ENCODE measurements around the gene FHDC1.
"Not testable (repeated sequence)": the region's sequence is repeated elsewhere in the genome, so short reads cannot be mapped to it uniquely, and the experiment has no call there.

FHDC1 gene, protein sequence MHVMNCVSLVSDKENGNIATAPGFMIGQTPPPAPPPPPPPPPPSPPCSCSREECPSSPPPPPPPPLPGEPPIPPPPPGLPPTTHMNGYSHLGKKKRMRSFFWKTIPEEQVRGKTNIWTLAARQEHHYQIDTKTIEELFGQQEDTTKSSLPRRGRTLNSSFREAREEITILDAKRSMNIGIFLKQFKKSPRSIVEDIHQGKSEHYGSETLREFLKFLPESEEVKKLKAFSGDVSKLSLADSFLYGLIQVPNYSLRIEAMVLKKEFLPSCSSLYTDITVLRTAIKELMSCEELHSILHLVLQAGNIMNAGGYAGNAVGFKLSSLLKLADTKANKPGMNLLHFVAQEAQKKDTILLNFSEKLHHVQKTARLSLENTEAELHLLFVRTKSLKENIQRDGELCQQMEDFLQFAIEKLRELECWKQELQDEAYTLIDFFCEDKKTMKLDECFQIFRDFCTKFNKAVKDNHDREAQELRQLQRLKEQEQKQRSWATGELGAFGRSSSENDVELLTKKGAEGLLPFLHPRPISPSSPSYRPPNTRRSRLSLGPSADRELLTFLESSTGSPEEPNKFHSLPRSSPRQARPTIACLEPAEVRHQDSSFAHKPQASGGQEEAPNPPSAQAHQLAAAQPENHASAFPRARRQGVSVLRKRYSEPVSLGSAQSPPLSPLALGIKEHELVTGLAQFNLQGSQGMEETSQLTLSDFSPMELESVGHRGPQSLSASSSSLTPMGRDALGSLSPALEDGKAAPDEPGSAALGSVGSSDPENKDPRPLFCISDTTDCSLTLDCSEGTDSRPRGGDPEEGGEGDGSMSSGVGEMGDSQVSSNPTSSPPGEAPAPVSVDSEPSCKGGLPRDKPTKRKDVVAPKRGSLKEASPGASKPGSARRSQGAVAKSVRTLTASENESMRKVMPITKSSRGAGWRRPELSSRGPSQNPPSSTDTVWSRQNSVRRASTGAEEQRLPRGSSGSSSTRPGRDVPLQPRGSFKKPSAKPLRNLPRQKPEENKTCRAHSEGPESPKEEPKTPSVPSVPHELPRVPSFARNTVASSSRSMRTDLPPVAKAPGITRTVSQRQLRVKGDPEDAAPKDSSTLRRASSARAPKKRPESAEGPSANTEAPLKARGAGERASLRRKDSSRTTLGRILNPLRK

DNA sequence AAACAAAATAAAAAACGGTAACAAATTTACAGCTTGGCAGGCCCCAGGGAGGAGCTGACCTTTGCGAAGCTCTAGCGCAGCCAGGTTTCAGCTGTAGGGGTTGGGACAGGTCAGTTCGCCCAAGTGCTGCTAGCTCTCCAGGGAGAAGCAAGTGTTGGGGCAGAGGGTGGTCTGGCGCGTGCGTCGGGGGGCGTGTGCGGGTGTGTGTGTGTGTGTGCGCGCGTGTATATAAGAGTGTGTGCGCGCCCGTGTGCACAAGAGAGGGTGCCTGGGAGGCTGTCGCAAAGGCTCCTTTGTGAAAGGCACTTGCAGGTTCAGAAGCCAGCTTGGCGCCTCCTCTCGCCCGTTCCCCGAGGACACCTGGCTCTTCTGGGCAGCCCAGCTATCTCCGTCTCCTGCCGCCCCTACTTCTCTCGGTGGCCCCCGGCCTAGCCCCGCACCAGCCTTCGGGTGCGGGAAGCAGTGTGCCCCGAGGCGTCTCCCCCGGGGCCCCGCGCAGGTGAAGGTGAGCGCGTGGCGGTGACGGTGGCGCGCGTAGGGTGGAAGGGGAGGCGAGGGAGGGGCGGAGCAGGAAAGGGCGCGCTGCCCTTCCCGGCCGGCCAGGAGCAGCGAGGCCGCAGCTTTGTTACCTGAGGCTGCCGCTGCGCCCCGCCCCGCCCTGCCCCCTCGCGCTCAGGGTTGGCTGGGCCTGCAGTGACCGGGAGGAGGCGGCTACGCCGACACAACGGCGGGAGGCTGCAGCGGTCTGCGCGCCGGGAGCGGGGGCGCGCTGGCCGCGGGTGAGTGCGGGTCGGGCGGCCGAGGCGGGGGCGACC is at the start of gene FHDC1:
Gene FHDC1, plus strand, starts transcription at position 693 of the 815 bp plus-strand sequence. CDS start 6,735 bp downstream, outside the sequence.
- no peak for FAIRE-seq

DNA sequence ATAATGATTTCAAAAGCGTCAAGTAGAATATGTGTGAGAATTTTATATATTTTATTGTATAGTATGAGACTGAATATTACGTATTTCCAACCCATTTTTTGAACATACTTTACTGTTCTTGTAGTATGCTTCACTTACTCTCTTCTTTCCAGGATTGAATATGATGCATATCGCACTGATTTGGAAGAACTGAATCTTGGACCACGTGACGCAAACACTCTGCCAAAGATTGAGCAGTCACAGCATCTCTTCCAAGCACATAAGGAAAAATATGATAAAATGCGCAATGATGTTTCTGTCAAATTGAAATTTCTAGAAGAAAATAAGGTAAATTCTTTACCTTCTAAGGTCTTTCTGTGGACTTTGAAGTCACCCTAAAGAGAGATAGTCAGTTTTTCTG is 48.1 kb upstream of the FHDC1 start:
- no peak for FAIRE-seq

DNA sequence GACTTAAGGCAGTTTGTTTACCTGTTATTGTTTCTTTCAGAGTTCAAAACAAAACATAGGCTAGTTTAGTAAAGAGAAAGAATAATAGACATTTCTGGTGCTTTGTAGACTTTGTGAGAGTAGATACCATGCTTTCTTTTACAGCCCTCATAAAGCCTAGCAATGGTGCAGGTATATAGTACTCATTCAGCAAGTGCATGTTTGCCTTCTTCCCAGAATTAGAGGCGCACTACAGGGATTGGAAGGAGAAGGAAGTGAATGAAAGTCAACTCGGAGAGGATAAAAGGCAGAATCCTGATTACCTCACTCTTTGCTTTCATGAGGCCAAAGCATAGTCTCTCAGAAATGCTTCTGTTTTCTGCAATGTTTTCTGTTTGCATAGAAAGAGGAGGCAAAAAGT is 43.1 kb upstream of the FHDC1 start:
- FAIRE-seq: no peak

DNA sequence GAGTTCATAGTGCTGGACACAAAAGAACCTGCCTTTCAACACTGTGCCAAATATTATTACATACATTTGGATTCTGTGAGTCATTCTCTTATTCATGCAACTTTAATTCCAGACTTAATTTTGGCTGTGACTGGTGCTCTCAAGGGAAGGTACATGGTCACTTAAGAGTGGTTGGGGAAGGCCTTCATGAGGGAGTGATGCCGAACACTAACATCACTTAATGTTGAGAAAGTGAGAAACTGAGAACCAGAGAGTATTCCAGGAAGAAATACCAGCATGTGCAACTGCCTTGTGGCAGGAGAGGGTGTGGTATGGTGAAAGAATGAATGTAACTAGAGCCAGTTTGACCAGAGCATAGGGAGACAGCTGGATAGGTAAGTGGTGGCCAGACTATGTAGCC is 41.5 kb upstream of the FHDC1 start:
- no peak for FAIRE-seq

DNA sequence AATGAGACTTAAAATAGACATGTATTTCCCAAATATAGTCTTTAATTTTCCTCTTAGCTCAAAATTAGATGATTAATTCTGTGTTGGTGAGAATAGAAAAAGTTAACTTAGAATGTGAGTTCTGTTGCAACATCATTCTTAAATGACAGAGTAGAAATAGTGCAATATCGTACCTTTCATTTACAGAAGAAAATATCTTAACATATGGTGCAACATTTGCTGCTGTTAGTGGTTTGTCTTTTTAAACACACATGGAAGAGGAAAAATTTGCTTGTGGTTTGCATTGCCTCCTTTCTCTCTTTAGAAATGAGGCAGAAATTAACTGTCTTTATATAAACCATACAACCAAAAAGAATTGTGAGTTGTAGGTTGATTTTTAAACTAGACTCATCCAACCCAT is 39.3 kb upstream of the FHDC1 start:
- FAIRE-seq: peak; percentile 8

DNA sequence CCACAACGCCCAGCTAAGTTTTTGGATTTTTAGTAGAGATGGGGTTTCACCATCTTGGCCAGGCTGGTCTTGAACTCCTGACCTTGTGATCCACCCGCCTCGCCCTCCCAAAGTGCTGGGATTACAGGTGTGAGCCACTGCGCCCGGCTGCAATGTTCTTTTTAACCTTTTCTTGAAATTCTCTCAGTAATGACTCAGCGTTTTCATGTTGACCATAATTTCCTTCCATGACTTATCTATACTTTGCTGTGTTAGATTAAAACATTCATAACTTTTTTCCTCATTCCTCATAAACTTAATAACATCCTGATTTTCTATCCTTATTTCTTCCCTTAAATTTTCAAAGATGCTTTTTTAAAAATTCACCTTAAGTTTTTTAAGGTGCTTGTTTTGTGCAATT is 38.0 kb upstream of the FHDC1 start:
- FAIRE-seq: not testable (repeated sequence)

DNA sequence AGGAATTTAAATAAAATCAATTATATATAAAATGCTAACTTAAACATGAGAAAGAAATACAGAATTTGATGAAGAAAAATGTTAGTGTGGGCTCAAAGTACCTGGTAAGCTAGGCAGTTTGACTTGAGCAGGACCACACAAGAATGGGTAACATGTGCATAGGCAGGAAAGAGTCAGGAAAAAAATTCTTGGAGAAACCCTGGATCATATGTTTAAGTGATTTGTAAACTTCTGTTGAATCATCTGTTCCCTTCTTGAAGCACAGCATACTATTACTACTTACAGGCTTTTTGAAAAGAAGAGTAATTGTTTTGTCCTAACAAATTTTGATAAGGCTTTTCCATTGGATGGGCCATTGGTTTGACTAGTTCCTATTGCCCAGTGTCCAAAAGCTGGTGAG is 37.5 kb upstream of the FHDC1 start:
- FAIRE-seq: no peak

DNA sequence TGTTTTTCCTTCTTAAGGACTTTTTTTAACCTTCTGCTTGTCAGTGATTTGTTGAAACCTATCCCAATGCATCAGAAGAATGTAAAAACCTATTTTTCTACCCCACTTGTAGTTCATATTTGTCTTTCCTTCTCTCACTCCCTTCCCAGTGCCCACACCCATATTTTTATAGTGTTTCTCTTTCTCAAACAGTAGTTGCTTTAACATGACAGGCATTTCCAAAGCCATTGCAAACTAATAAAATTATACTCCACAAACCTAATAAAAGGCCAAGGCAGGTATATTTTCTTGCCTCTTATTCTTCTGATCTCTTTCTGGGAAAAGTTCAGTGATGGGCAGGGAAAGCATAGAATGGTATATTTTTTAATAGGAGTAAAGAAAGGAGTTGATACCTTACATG is 35.7 kb upstream of the FHDC1 start:
- no peak for FAIRE-seq

DNA sequence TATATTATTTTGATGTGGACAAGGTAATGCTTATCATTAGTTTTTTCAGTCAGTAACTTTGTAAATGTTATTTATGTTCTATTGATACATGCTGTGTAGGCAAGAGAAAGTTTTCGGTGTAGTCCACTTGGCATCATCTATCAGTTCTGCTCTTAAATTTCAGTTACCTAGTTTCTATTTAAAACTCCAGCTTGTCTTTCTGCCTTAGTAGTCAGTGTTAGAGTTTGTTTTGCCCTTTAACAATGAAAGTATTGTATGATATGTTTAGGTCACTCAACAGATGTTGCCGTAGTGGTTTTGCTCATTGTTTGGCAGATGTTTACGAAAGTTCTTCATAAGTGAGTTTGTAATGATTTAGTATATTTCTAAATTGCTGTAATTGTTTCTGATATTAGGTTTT is 34.9 kb upstream of the FHDC1 start:
- FAIRE-seq: no peak

DNA sequence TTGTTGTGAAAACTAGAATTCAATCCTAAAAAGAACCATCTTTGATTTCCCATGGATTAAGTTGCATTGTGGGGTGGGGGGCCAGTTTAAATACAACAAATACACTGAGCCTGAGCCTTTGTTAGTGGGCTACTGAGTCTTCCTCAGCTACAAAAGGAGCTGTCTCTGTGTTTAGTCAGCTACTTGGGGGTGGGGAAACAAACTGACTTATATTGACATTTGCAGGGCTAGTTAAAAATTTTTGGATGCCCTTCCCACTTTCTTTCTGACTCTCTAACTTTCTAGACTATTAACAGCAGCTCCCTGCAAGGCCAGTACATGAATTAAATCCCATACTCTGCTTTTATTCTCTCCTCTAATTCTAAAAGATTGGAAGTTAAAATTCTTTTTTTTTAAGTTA is 32.5 kb upstream of the FHDC1 start:
- no peak for FAIRE-seq

DNA sequence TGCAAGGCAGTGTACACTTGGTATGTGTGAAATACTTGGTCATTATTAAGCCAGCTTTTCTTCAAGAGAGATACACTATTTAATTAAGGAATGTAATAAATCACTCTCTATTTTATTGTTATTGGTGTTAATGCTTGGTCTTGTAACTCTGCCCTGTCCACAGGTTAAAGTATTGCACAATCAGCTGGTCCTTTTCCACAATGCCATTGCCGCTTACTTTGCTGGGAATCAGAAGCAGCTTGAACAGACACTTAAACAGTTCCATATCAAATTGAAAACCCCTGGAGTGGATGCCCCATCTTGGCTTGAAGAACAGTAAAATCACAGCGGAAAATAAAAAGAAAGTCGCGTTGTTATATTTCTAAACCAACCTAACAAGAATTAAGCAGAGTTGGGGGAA is 26.2 kb upstream of the FHDC1 start:
- no peak for FAIRE-seq

DNA sequence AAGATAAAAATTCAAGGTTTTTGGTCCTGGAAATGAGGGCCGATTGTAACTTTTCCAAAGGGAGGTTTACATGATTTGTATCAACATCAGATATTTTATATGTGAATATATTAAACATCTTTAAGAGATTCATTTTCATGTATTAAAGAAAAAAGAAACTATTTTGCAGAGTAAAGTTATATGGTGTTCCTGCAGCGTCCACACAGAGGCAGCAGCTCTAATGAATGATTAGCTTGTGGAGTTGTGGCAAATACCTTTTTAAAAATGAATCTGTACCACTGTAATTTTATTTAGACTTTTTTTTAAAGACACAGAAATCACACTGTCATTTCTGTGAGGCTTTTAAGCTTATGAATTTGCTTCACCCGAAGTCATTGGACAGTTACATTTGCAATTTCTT is 25.6 kb upstream of the FHDC1 start:
- no peak for FAIRE-seq

DNA sequence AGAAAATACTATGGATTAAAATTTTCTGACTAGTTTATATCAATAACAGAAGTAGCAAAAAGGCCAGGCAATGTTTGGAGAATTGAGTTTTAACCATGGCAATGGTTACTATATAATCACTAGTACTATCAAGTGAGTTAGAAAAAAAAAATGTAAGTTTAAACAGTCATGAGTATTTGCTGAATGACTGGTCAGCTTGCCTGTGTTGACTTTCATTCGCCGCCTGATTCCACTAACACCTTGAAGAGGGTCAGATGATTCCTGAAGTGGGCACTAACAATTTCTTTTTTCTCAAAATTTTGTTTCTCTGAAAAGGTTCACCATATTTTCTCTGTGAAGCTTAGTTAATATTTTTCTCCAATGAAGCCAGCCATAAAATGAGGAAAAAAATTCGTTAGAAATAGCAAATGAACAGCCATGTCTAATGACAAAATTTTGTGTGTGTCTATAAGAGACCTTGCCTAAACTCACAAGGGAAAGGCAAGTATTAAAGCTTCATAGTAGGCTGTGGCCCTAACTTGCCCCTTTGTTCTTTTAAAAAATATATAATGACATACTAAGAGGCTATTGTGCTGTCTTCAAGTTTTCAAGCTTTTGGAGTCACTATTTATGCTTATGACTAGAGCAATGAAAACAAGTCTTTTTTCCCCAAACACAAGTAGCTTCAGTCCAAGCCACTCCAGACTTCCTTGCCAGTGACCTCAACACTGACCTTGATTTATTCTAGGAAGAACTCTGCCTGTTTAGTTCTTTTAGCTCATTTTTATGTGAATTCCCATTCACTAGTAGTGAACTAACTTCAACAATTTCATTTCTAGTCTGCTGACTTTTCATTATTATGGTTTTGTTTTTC is 18.4 kb upstream of the FHDC1 start:
- FAIRE-seq: no peak

DNA sequence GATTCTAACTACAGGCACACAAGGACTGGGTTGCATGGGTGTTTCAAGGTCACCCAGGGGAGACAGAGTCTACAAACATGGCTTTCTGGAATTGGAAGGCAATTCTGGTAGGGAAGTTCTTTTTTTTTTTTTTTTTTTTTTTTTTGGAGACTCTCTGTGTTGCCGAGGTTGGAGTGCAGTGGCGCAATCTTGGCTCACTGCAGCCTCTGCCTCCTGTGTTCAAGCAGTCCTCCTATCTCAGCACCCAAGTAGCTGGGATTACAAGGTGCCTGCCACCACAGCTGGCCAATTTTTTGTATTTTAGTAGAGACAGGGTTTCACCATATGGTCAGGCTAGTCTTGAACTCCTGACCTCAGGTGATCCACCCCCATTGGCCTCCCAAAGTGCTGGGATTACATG is 16.3 kb upstream of the FHDC1 start:
- FAIRE-seq: no peak

DNA sequence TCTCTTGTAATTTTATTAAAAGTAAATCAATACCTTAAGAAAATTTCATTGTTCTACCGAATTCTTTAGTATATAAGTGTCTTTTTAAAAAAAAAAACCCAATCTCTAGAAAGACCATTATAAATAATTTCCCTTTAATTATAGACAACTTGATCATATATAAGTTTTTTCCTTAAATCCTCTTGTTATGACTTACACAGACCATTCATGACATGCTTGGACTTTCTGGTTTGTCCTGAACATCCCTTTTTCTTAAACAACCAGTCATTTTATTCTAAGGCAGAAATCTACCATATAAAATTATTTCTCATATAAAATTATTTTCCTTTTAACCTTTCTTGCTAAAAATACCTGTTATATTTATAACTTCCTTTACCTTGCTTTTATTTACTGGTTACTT is 15.4 kb upstream of the FHDC1 start:
- no peak for FAIRE-seq

DNA sequence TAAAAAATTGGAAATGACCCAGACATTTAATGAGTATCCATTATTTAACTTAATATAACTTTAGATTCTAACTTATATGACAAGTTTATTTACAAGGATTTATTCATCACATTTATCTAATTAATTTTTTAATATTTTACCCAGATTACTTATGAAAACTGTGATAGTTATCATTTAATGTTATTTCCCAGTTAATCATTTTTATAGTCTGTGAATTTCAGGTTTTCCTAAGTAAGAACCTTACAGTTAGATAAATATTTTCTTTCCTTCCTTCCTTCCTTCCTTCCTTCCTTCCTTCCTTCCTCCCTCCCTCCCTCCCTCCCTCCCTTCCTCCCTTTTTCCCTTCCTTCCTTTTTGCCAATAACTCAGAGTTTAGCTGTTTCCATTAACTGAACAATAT is 14.8 kb upstream of the FHDC1 start:
- no peak for FAIRE-seq

DNA sequence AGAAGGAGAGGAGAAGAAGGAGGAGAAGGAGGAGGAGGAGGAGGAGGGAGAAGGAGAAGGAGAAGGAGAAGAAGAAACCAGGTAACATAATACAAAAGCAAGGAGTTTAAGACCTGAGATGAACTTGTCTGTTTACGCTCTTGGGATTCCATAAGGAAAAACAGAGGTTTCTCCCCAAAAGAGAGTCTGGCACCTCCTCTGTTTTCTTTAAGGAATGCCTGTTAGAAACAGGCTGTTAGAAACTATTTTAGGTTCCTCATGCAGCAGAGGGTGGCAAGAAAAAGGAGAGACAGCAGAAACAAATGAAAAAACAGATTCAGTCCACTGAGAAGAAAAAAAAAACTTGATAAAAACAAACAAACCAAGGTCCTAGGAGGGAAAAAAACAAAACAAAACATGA is 10.3 kb upstream of the FHDC1 start:
- FAIRE-seq: no peak

DNA sequence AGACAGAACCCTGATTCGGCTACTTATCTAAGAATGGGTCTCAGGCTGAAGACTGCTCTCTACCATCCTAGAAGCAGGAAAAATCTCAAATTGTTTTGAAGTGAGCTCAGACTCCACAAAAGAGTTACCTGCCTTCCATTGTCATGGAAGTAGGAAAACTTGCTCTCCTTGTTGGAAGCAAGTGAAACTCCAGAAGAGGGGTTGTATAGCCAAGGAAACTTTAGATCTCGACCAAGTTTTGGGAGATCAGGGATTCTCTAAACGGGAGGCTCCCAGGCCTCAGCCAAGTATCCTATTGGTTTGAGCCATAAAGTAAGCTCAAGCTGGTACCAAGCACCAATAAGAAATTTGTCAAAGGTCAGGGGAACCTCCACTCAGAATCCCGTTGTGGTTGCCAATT is 9.2 kb upstream of the FHDC1 start:
- no peak for FAIRE-seq

DNA sequence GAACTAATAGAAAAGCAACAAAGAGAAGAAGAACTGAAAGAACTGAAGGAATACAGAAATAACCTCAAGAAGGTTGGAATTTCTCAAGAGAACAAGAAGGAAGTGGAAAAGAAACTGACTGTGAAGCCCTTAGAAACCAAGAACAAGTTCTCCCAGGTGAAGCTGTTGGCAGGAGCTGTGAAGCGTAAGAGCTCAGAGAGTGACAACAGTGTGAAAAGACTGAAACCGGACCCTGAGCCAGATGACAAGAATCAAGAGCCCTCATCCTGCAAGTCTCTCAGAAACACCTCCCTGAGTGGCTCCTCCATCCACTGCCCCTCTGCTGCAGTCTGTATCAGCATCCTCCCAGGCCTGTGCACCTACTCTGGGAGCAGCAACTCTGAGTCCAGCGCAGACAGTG is 8.4 kb upstream of the FHDC1 start:
- FAIRE-seq: no peak

DNA sequence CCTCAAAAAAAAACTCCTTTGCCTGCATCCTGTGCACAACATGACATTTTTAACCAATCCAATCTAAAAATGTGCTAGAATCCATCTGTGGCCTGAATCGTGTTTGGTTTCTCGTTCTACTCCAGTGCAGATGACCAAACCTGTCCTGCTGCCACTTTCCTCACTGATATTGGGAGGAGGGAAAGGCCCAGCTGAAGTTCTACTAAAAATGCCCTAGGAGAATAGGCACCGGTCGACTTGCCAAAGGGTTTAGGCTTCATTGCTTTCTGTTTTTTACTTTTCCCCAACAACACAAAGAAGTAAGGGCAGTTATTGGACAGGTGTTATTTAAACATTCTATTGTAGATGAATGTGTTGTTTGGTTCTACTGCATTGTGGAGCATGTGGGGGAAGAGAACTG is 7.8 kb upstream of the FHDC1 start:
- FAIRE-seq: no peak

DNA sequence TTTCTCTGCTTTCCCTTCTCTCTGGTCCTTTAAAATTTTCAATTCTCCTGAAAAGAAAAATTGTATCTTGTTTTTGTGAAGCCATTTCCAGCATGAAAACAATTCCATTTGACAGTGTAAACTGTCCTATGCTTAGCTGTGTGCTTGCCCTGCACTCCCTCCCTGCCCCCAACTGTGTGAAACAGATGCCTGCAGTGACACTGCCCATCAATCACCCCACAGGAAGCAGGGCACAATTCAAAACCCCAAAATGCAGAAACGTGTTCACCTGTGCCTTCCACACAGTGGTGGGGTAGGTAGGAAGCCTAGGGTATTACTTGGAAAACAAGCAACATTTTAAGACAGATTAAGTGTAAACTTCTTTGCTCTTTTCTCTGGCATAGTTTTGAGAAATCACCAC is 6.2 kb upstream of the FHDC1 start:
- FAIRE-seq: no peak

DNA sequence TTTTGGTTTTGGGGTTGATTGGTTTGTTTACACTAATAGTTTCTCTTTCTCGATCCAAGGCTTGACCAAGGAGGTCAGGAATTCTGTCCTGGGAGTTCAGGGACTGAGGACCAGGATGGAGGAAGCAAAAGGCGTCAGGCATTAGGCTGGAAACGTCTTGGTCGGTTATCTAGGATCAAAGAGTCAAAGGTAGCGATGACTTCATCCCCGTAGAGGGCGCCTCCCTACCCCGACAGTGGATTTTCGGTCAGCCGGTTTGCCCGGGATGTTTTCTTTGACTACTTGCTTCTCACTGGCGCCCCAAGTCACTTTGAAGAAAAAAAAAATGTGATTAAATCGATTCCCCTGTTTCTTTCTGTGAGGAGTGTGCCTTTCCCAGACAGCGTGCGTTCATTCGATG is 980 bp upstream of the FHDC1 start:
- FAIRE-seq: no peak
